Sigmoid colon (tissue), 4 donors: ENCODE results near the gene PRR15L.

Experiments used
- EP300 ChIP-seq, 4 donors: sonication (generic); formaldehyde crosslinking; IDR thresholded peaks; one replicate each; pipeline ENCODE4 v1.6.1; 2017; ENCODE audit warnings: antibody characterized with exemption in 4 of 4
- POLR2AphosphoS5 ChIP-seq, 4 donors: sonication (generic); formaldehyde crosslinking; IDR thresholded peaks; one replicate each; pipeline ENCODE4 v1.6.1; 2017; ENCODE audit warnings: antibody characterized with exemption in 4 of 4
- TF ChIP-seq, protein P1 (sequence below), 4 experiments: fragments of 450-650 bp in 3 of 4; fragments of 200-600 bp in 1 of 4; IDR thresholded peaks; one replicate each; pipeline ENCODE4 v1.5.1; 2016 to 2019; ENCODE audit warnings: antibody characterized with exemption in 4 of 4, mild to moderate bottlenecking in 3 of 4, moderate library complexity in 2 of 4

DNA sequence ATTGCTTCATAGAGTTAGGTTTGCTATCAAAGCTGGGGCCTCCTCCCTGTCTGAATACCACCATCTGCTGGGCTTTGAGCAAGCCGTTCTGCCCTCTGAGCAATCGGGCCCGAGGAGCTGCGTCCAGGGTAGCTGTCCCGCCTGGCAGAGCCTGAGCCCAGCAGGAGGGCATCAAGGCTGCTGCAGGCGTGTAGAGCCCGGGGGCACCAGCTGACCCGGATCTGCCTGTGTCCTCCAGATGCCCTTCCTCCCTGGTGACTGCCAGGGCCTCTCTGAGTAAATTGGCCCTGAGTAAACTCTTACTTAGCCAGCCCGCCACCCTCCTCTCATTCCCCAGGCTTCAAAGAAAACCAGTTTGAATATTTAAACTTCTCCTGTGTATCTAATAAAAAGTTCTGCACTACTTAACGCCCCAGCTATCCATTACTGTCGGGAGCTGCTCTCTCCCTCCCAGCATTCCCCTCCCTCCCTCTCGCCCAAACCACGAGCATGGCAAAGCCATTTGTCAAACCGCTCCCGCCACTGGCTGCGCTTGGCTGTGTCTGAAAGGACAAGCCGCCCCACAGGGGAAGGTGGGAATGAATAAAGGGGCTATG is 29.7 kb upstream of the PRR15L start:
- TF ChIP-seq, protein P1, sequence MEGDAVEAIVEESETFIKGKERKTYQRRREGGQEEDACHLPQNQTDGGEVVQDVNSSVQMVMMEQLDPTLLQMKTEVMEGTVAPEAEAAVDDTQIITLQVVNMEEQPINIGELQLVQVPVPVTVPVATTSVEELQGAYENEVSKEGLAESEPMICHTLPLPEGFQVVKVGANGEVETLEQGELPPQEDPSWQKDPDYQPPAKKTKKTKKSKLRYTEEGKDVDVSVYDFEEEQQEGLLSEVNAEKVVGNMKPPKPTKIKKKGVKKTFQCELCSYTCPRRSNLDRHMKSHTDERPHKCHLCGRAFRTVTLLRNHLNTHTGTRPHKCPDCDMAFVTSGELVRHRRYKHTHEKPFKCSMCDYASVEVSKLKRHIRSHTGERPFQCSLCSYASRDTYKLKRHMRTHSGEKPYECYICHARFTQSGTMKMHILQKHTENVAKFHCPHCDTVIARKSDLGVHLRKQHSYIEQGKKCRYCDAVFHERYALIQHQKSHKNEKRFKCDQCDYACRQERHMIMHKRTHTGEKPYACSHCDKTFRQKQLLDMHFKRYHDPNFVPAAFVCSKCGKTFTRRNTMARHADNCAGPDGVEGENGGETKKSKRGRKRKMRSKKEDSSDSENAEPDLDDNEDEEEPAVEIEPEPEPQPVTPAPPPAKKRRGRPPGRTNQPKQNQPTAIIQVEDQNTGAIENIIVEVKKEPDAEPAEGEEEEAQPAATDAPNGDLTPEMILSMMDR (IDR thresholded peaks at IDR 0.05): no peak
- TF ChIP-seq POLR2AphosphoS5 (IDR thresholded peaks at IDR 0.05) (no peak), EP300 (IDR thresholded peaks at IDR 0.05) (no peak)
